ENCODE data around the gene RUFY4. TPM values are rescaled to one million over a fixed set of nuclear protein-coding genes. Genes with fewer than 3 reads are reported as not detected.
A peak's percentile ranks its signal among the peaks of the same experiment; 100 is the strongest.

Gene RUFY4
- total and polyA plus RNA-seq, 8 donors: 0.08 to 0.31 TPM; not detected in 6

- DNase-seq (peak in 1 of 6 donors; percentile 27), FAIRE-seq (no peak), ATAC-seq (no peak)
- TF ChIP-seq CTCF (IDR thresholded peaks at IDR 0.05): no peak
- Histone ChIP-seq H3K27ac (no peak overlapping the region), H3K9me3 (no peaks in the 10 kb centered on the region), H3K27me3 (no peaks in the 10 kb centered on the region), H3K4me1 (no peaks in the 10 kb centered on the region), H3K4me3 (no peak overlapping the region), H3K36me3 (no peaks in the 10 kb centered on the region)
- WGBS, 2 donors: 73 to 75% methylated on average over 3 to 4 of the region's 4 CpGs
- intact Hi-C loops (cut with DNase I): no loop called here
Observed at GRCh38 chr2:218070587-218070986, 1.5 kb downstream of the RUFY4 start.

- Histone ChIP-seq H3K4me1 (no peaks in the 10 kb centered on the region), H3K27ac (no peak overlapping the region), H3K9me3 (no peaks in the 10 kb centered on the region), H3K27me3 (no peaks in the 10 kb centered on the region), H3K4me3 (no peak overlapping the region), H3K36me3 (no peaks in the 10 kb centered on the region)
- no peak for FAIRE-seq
- intact Hi-C loops (cut with DNase I): no loop called here
- WGBS, 2 donors: 49 to 60% methylated on average over 13 of the region's 13 CpGs
- ATAC-seq: no peak
- TF ChIP-seq CTCF (IDR thresholded peaks at IDR 0.05): no peak
- DNase-seq: peak in 1 of 6 donors; percentile 8
Observed at GRCh38 chr2:218071218-218071937, 2.3 kb downstream of the RUFY4 start.

- ATAC-seq (no peak), FAIRE-seq (no peak), DNase-seq (peak in 1 of 6 donors; percentile 25)
- H3K4me3 ChIP-seq: no peak overlapping the region
- intact Hi-C loops (cut with DNase I): no loop called here
- no peaks in the 10 kb centered on the region for H3K27me3 ChIP-seq
- H3K4me1 ChIP-seq: no peaks in the 10 kb centered on the region
- H3K36me3 ChIP-seq: no peaks in the 10 kb centered on the region
- no peak for TF ChIP-seq CTCF (IDR thresholded peaks at IDR 0.05)
- H3K27ac ChIP-seq: no peak overlapping the region
- 73 to 80% methylated on average over 3 of the region's 3 CpGs for WGBS, 2 donors
- H3K9me3 ChIP-seq: no peaks in the 10 kb centered on the region
Observed at GRCh38 chr2:218072002-218072401, 2.9 kb downstream of the RUFY4 start.

GRCh38 chr2:218072478-218073024, 3.5 kb downstream of the RUFY4 start:
- no peaks in the 10 kb centered on the region for H3K36me3 ChIP-seq
- H3K4me3 ChIP-seq: no peak overlapping the region
- H3K4me1 ChIP-seq: no peaks in the 10 kb centered on the region
- intact Hi-C loops (cut with DNase I): no loop called here
- no peak overlapping the region for H3K27ac ChIP-seq
- no peaks in the 10 kb centered on the region for H3K9me3 ChIP-seq
- 69 to 77% methylated on average over 8 of the region's 8 CpGs for WGBS, 2 donors
- DNase-seq (peak in 1 of 6 donors; percentile 17), ATAC-seq (no peak), FAIRE-seq (no peak)
- TF ChIP-seq CTCF (IDR thresholded peaks at IDR 0.05): no peak
- H3K27me3 ChIP-seq: no peaks in the 10 kb centered on the region

- Histone ChIP-seq H3K27me3 (no peaks in the 10 kb centered on the region), H3K4me1 (no peaks in the 10 kb centered on the region), H3K27ac (no peak overlapping the region), H3K36me3 (no peaks in the 10 kb centered on the region), H3K4me3 (no peak overlapping the region), H3K9me3 (no peaks in the 10 kb centered on the region)
- ATAC-seq (no peak), FAIRE-seq (no peak), DNase-seq (peak in 1 of 6 donors; percentile 6)
- 63 to 64% methylated on average over 4 of the region's 4 CpGs for WGBS, 2 donors
- TF ChIP-seq CTCF (IDR thresholded peaks at IDR 0.05): no peak
- intact Hi-C loops (cut with DNase I): no loop called here
Observed at GRCh38 chr2:218073185-218073584, 4.1 kb downstream of the RUFY4 start.

Measured in pancreas (tissue), 10 donors.